Renal cortical epithelial cell (primary cell): ENCODE results near the gene PLCH2. TPM values are rescaled to one million over a fixed set of nuclear protein-coding genes. Genes with fewer than 3 reads are reported as not detected.

Source experiments
- DNase-seq: peaks from one replicate; pipeline ENCODE4 v3.0.0-alpha.2; 2011; ENCODE audit warnings: low read depth
- total RNA-seq: library from RNA; depleted of rRNA; stranded (reverse); fragments of >200 nt; gene quantifications from 2 replicates; pipeline ENCODE4 v1.2.3, GENCODE V29; 2014

The PLCH2 gene
- total RNA-seq, 1 donor from 2014 or later: 0.05 TPM

- DNase-seq: no peak
These were observed 38.0 kb downstream of the PLCH2 start for GRCh38 chr1:2513939-2514652.

- DNase-seq: no peak
These were observed 39.0 kb downstream of the PLCH2 start for GRCh38 chr1:2514863-2515762.

GRCh38 chr1:2515763-2516080 is 39.6 kb downstream of the PLCH2 start:
- DNase-seq: no peak

GRCh38 chr1:2516124-2516523 is 40.0 kb downstream of the PLCH2 start:
- no peak for DNase-seq

- no peak for DNase-seq
These were observed 40.9 kb downstream of the PLCH2 start for GRCh38 chr1:2516946-2517345.

GRCh38 chr1:2517966-2518365 is 41.9 kb downstream of the PLCH2 start:
- no peak for DNase-seq

GRCh38 chr1:2518528-2518927 is 42.4 kb downstream of the PLCH2 start:
- no peak for DNase-seq

GRCh38 chr1:2519029-2519685 is 43.1 kb downstream of the PLCH2 start:
- no peak for DNase-seq

- DNase-seq: no peak
These were observed 43.6 kb downstream of the PLCH2 start for GRCh38 chr1:2519729-2520128.

GRCh38 chr1:2520206-2520605 is 44.1 kb downstream of the PLCH2 start:
- no peak for DNase-seq

- DNase-seq: no peak
These were observed 44.7 kb downstream of the PLCH2 start for GRCh38 chr1:2520806-2521205.

- no peak for DNase-seq
These were observed 46.1 kb downstream of the PLCH2 start for GRCh38 chr1:2522230-2522629.

- DNase-seq: no peak
These were observed 47.3 kb downstream of the PLCH2 start for GRCh38 chr1:2523191-2523890.

- no peak for DNase-seq
These were observed 48.0 kb downstream of the PLCH2 start for GRCh38 chr1:2523891-2524609.

GRCh38 chr1:2525572-2525919 is 49.5 kb downstream of the PLCH2 start:
- DNase-seq: no peak

GRCh38 chr1:2525920-2526823 is 50.1 kb downstream of the PLCH2 start, which contains the start of gene PANK4:
Gene PANK4, minus strand, starts transcription at chr1:2526596. Its CDS starts 9 bp downstream, at chr1:2526587.
- peak; percentile 74 for DNase-seq

GRCh38 chr1:2526824-2527555 is 50.9 kb downstream of the PLCH2 start:
- peak; percentile 25 for DNase-seq

- DNase-seq: no peak
These were observed 51.4 kb downstream of the PLCH2 start for GRCh38 chr1:2527556-2527860.

- no peak for DNase-seq
These were observed 51.9 kb downstream of the PLCH2 start for GRCh38 chr1:2528016-2528415.

GRCh38 chr1:2528611-2528965 is 52.5 kb downstream of the PLCH2 start:
- DNase-seq: no peak
